ENCODE measurements around the gene KRT77.

GRCh38 chr12:52686756-52687487, 16.4 kb downstream of the KRT77 start:
- TF ChIP-seq CTCF (conservative IDR thresholded peaks at IDR 0.05; ENCODE audit: low read length) (no peak), EZH2phosphoT487 (IDR thresholded peaks at IDR 0.05; ENCODE audit: borderline replicate concordance, low read depth, low read length) (no peak)

Measured in OCI-LY7 (cell line).